Measurements from ENCODE around the gene PITHD1. TPM values are rescaled to one million over a fixed set of nuclear protein-coding genes. Genes with fewer than 3 reads are reported as not detected.

Gene PITHD1
- total RNA-seq, 2 experiments from 2014 or later, result 54.3 to 55.3 TPM

DNA sequence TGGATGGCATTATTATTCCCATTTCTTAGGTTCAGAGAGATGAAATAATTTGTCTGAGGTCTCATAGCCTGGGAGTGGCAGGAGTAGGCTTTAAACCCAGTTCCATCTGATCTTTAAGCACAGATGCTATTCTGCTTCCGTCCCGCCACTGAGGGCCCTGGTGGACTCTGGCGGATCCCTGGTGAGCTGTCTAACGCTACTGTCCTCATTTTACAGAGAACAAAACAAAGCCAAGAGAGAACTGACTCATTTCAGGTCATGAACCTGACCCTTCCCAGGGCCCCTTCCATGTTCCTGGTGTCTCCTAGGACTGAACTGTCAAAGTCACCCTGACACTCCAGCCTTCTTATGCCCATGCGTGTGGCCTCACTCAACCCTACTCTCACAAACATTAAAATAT lies 25.5 kb downstream of the PITHD1 start:
- Mint-ChIP-seq H3K9me3 (no peaks in the 10 kb centered on the region), H3K4me3 (no peak overlapping the region), H3K27ac (no peak overlapping the region), H3K27me3 (no peaks in the 10 kb centered on the region), H3K36me3 (ENCODE audit: low read depth) (peaks cover 4% of the 10 kb centered on the region), H3K4me1 (peaks cover 25% of the 10 kb centered on the region)
- POLR2A ChIA-PET, result no interaction called here
- CTCF ChIA-PET, result interaction anchor here (1.5 kb wide), 1 partner anchor 12 kb away, joined by 3 read pairs; the partner anchor contains the start of gene LYPLA2
- no peak for DNase-seq

- no peak for DNase-seq
- no peak overlapping the region for H3K4me3 Mint-ChIP-seq
- H3K9me3 Mint-ChIP-seq, result no peaks in the 10 kb centered on the region
- peaks cover 19% of the 10 kb centered on the region for H3K4me1 Mint-ChIP-seq
- ChIA-PET POLR2A (no interaction called here), CTCF (interaction anchor here (1.6 kb wide), 1 partner anchor 14 kb away, joined by 5 read pairs; no protein-coding TSS in a partner anchor)
- H3K36me3 Mint-ChIP-seq (ENCODE audit: low read depth), result peaks cover 4% of the 10 kb centered on the region
- no peak overlapping the region for H3K27ac Mint-ChIP-seq
- H3K27me3 Mint-ChIP-seq, result no peaks in the 10 kb centered on the region
Observed at GRCh38 chr1:23804183-23804835, 26.1 kb downstream of the PITHD1 start.

- H3K4me1 Mint-ChIP-seq, result peaks cover 19% of the 10 kb centered on the region
- H3K9me3 Mint-ChIP-seq, result no peaks in the 10 kb centered on the region
- no peaks in the 10 kb centered on the region for H3K27me3 Mint-ChIP-seq
- DNase-seq, result no peak
- ChIA-PET POLR2A (interaction anchor here (0.6 kb wide), 1 partner anchor 105 kb away, joined by 4 read pairs; no protein-coding TSS in a partner anchor), CTCF (interaction anchor here (0.7 to 1.6 kb wide), 2 partner anchors 13 to 20 kb away, joined by 3 to 5 read pairs; partner anchors contain the start of gene HMGCL)
- H3K4me3 Mint-ChIP-seq, result no peak overlapping the region
- no peak overlapping the region for H3K27ac Mint-ChIP-seq
- peaks cover 4% of the 10 kb centered on the region for H3K36me3 Mint-ChIP-seq (ENCODE audit: low read depth)
Observed at GRCh38 chr1:23805025-23805424, 26.8 kb downstream of the PITHD1 start.

DNA sequence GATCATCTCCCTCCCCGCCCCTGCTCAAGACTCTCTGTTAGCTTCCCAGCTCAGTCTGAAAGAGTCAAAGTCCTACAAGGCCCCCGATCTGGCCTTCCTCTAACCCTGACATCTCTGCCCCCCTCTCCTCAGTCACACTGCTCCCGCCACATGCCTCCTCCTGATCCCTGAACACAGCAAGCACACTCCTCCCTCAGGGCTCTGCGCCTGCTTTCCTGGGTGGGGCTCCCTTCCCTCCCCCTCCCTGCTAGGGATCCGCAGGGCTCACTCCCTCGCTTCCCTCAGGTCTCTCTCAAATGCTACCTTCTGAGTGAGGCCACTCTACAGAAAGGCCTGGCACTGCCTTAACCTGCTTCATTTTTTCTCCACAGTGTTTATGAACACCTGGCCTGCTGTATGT lies 28.1 kb downstream of the PITHD1 start:
- Mint-ChIP-seq H3K4me1 (peaks cover 24% of the 10 kb centered on the region), H3K36me3 (ENCODE audit: low read depth) (peaks cover 7% of the 10 kb centered on the region), H3K9me3 (no peaks in the 10 kb centered on the region), H3K27me3 (no peaks in the 10 kb centered on the region), H3K27ac (no peak overlapping the region), H3K4me3 (no peak overlapping the region)
- POLR2A ChIA-PET, result no interaction called here
- CTCF ChIA-PET, result interaction anchor here (0.8 to 1.6 kb wide), 4 partner anchors 12 to 115 kb away, joined by 3 to 5 read pairs (median 3); partner anchors contain the start of gene RPL11
- DNase-seq, result no peak

DNA sequence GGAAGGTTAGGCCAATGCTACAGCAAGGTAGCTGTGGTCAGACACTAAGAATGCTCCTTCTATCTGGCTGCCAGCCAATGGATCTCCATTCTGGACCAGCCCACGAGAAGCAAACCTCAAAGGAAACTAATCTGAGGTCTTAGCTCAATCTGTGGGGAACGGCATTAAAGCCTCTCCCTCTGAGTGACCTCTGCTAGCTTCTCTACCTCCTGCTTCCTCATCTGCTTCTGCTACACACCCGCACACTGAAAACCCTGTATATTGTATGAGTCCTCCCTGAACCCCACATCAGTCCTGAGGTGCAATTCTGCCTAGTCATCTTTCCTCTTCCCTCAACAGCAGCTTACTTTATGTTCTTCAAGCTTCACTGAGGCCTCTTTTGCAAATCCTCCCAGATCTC lies 29.2 kb downstream of the PITHD1 start:
- H3K36me3 Mint-ChIP-seq (ENCODE audit: low read depth), result peaks cover 10% of the 10 kb centered on the region
- ChIA-PET POLR2A (interaction anchor here (0.9 kb wide), 1 partner anchor 9 kb away, joined by 3 read pairs; no protein-coding TSS in a partner anchor), CTCF (interaction anchor here (0.9 to 4.2 kb wide), 6 partner anchors 9 to 109 kb away, joined by 3 to 27 read pairs (median 4); no protein-coding TSS in a partner anchor)
- no peak overlapping the region for H3K4me3 Mint-ChIP-seq
- peaks cover 21% of the 10 kb centered on the region for H3K4me1 Mint-ChIP-seq
- no peak for DNase-seq
- H3K27ac Mint-ChIP-seq, result peak overlapping the region; percentile 82
- H3K9me3 Mint-ChIP-seq, result no peaks in the 10 kb centered on the region
- no peaks in the 10 kb centered on the region for H3K27me3 Mint-ChIP-seq

- ChIA-PET POLR2A (no interaction called here), CTCF (interaction anchor here (0.6 to 4.2 kb wide), 16 partner anchors 8 to 323 kb away, joined by 3 to 29 read pairs (median 7); partner anchors contain the start of genes FUCA1, GALE, HMGCL and PITHD1)
- H3K4me1 Mint-ChIP-seq, result peaks cover 20% of the 10 kb centered on the region
- H3K36me3 Mint-ChIP-seq (ENCODE audit: low read depth), result peaks cover 16% of the 10 kb centered on the region
- DNase-seq, result peak; percentile 89
- H3K27me3 Mint-ChIP-seq, result no peaks in the 10 kb centered on the region
- no peaks in the 10 kb centered on the region for H3K9me3 Mint-ChIP-seq
- no peak overlapping the region for H3K4me3 Mint-ChIP-seq
- H3K27ac Mint-ChIP-seq, result no peak overlapping the region
Observed at GRCh38 chr1:23809751-23810171, 31.5 kb downstream of the PITHD1 start.

GRCh38 chr1:23810818-23811540 lies 32.8 kb downstream of the PITHD1 start:
- ChIA-PET CTCF (interaction anchor here (0.8 to 4.2 kb wide), 15 partner anchors 9 to 143 kb away, joined by 3 to 29 read pairs (median 7); partner anchors contain the start of genes GALE and HMGCL), POLR2A (no interaction called here)
- peak; percentile 66 for DNase-seq
- peaks cover 16% of the 10 kb centered on the region for H3K36me3 Mint-ChIP-seq (ENCODE audit: low read depth)
- no peaks in the 10 kb centered on the region for H3K9me3 Mint-ChIP-seq
- H3K4me1 Mint-ChIP-seq, result peaks cover 20% of the 10 kb centered on the region
- H3K27ac Mint-ChIP-seq, result peak overlapping the region; percentile 20
- no peaks in the 10 kb centered on the region for H3K27me3 Mint-ChIP-seq
- no peak overlapping the region for H3K4me3 Mint-ChIP-seq

DNA sequence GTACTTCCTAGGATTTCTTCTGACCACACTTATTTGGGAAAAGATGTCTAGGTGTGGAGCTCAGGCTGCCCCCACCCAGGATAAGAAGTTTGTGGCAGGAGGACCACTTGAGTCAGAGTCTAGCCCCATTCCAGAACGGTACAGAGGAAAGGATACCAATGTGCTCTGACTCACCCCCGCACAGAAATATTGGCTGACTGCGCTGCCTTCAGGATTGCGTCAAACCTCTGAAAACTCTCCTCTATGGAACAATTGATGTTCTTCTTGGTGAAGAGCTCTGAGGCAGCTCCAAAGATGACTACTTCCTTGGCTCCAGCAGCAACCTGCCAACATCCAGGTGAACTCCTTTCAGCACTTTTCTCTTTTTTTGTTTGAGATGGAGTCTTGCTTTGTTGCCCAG lies 35.8 kb downstream of the PITHD1 start:
- no peak overlapping the region for H3K4me3 Mint-ChIP-seq
- CTCF ChIA-PET, result no interaction called here
- H3K9me3 Mint-ChIP-seq, result no peaks in the 10 kb centered on the region
- no peak overlapping the region for H3K27ac Mint-ChIP-seq
- H3K36me3 Mint-ChIP-seq (ENCODE audit: low read depth), result peaks cover 20% of the 10 kb centered on the region
- POLR2A ChIA-PET, result no interaction called here
- no peak for DNase-seq
- no peaks in the 10 kb centered on the region for H3K27me3 Mint-ChIP-seq
- H3K4me1 Mint-ChIP-seq, result peaks cover 14% of the 10 kb centered on the region

- Mint-ChIP-seq H3K4me3 (no peak overlapping the region), H3K4me1 (no peaks in the 10 kb centered on the region), H3K9me3 (no peaks in the 10 kb centered on the region), H3K27me3 (no peaks in the 10 kb centered on the region), H3K36me3 (ENCODE audit: low read depth) (peaks cover 16% of the 10 kb centered on the region), H3K27ac (peak overlapping the region; percentile 46)
- no peak for DNase-seq
- ChIA-PET POLR2A (no interaction called here), CTCF (interaction anchor here (1.4 to 2.4 kb wide), 2 partner anchors 9 to 15 kb away, joined by 4 to 8 read pairs; no protein-coding TSS in a partner anchor)
Observed at GRCh38 chr1:23816361-23816760, 38.1 kb downstream of the PITHD1 start.

- Mint-ChIP-seq H3K4me3 (no peak overlapping the region), H3K27me3 (no peaks in the 10 kb centered on the region), H3K4me1 (no peaks in the 10 kb centered on the region), H3K27ac (no peak overlapping the region), H3K9me3 (no peaks in the 10 kb centered on the region), H3K36me3 (ENCODE audit: low read depth) (peaks cover 14% of the 10 kb centered on the region)
- CTCF ChIA-PET, result interaction anchor here (1.4 to 2.4 kb wide), 3 partner anchors 9 to 15 kb away, joined by 4 to 8 read pairs (median 5); no protein-coding TSS in a partner anchor
- POLR2A ChIA-PET, result no interaction called here
- no peak for DNase-seq
Observed at GRCh38 chr1:23816906-23817305, 38.7 kb downstream of the PITHD1 start.

DNA sequence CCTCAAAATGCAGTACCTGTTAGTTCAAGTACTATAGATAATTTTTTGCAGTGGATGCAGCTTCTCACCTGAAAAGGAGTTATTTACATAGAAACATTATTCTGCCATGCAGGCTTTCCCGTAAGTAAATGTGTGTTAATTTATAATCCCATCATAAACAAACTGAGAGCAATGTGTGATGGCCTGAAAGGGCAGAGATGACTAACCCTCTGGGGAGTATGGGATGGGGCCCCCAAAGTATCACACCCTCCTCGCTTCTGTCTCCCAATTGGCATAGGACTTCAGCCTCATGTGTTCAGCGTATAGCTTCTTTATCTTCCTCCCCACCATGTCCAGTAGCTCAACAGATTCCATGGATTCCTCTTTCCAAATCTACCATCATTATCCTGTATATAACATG lies 39.4 kb downstream of the PITHD1 start:
- H3K4me1 Mint-ChIP-seq, result no peaks in the 10 kb centered on the region
- ChIA-PET POLR2A (no interaction called here), CTCF (interaction anchor here (0.6 to 2.4 kb wide), 10 partner anchors 8 to 575 kb away, joined by 3 to 8 read pairs (median 4); no protein-coding TSS in a partner anchor)
- H3K27ac Mint-ChIP-seq, result no peak overlapping the region
- no peak overlapping the region for H3K4me3 Mint-ChIP-seq
- H3K27me3 Mint-ChIP-seq, result no peaks in the 10 kb centered on the region
- peaks cover 13% of the 10 kb centered on the region for H3K36me3 Mint-ChIP-seq (ENCODE audit: low read depth)
- DNase-seq, result no peak
- H3K9me3 Mint-ChIP-seq, result no peaks in the 10 kb centered on the region

DNA sequence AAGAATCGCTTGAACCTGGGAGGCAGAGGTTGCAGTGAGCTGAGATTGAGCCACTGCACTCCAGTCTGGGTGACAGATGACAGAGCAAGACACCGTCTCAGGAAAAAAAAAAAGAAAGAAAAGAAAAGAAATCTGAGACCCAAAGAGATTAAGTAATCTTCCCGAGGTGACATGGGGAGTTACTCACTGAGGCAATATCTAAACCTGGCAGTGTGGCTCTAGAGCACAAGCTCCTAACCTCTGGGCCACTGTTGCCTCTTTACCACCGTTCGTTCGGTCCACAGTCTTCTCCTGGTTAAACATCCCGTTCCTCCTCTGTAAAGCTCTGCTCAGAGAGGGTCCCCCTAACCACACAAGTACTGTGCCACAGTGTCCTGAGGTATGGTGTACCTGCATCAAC lies 45.5 kb downstream of the PITHD1 start:
- peaks cover 21% of the 10 kb centered on the region for H3K4me1 Mint-ChIP-seq
- H3K27me3 Mint-ChIP-seq, result no peaks in the 10 kb centered on the region
- no peaks in the 10 kb centered on the region for H3K9me3 Mint-ChIP-seq
- peaks cover 2% of the 10 kb centered on the region for H3K36me3 Mint-ChIP-seq (ENCODE audit: low read depth)
- H3K27ac Mint-ChIP-seq, result no peak overlapping the region
- peak overlapping the region; percentile 17 for H3K4me3 Mint-ChIP-seq
- DNase-seq, result no peak
- ChIA-PET CTCF (interaction anchor here (0.8 to 2.0 kb wide), 2 partner anchors 13 to 29 kb away, joined by 4 to 16 read pairs; no protein-coding TSS in a partner anchor), POLR2A (no interaction called here)

DNA sequence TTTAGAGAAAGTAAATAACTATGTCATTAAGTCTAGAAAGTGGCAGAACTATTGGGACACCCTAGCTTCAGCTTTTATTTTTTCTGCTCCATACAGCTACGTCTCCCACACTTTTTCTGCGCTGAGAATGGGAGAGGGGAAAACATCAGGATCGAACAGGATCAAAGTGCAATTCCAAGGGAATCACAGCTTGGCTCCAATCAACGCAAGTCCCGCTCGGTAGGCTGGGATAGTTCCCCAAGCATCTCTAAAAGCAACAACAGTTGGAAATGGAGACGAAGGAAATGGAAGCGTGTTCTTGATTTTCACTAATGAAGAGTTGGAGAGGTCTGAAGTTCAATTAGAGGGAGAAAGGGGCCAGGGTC lies 46.5 kb downstream of the PITHD1 start:
- H3K9me3 Mint-ChIP-seq, result no peaks in the 10 kb centered on the region
- ChIA-PET POLR2A (interaction anchor here (0.6 kb wide), 1 partner anchor 138 kb away, joined by 3 read pairs; no protein-coding TSS in a partner anchor), CTCF (interaction anchor here (0.7 to 2.0 kb wide), 4 partner anchors 14 to 130 kb away, joined by 3 to 16 read pairs (median 4); no protein-coding TSS in a partner anchor)
- H3K36me3 Mint-ChIP-seq (ENCODE audit: low read depth), result peaks cover 2% of the 10 kb centered on the region
- peaks cover 21% of the 10 kb centered on the region for H3K4me1 Mint-ChIP-seq
- peak overlapping the region; percentile 94 for H3K27ac Mint-ChIP-seq
- no peak for DNase-seq
- H3K27me3 Mint-ChIP-seq, result no peaks in the 10 kb centered on the region
- peak overlapping the region; percentile 83 for H3K4me3 Mint-ChIP-seq

All from activated CD4-positive, alpha-beta T cell treated with anti-CD3 and anti-CD28 coated beads, Interleukin-2, amount 10 ng/mL, durations not matched to agents 7 days and 5 days (primary cell).